ENCODE measurements around the gene NECTIN1.
A peak's percentile ranks its signal among the peaks of the same experiment; 100 is the strongest.

NECTIN1 gene

DNA sequence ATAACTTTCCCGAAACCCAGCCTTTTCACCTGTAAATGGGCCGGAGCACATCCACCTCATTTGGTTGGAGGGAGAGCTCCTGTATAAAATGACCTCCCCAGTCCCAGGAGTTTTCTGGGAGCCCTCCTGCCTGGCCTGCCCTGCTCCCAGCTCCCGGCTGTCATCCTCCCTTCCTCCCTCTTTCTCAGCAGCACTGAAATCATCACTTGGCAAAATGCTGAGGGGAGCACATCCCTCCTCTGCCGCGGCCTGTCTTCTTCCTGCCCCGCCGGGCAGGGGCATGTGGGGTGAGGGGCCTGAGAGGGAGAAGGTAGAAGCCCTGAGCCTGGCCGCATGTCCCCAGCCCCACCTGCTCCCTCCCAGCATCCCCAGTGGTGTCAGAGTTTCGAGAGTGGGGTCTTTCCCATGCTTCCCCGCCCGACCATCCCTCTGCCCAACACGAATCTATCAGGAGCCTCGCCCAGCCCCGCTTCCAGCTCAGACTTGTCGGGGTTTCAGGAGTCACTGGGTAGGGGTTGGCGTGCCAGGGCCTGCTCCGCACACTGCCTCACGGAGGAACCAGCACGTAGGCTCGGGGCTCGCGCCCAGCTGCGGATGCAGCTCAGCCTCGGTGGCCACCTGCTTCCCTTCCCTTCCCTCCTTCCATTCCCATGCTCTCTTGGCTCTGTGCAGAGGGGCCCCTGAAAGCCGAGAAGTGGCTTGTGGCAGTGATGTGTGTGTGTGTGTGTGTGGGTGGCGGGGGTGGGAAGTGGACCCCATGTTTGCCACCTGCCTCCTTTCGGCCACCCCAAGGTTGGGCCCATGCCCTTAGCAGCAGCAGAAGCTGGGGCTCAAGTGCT, 37.1 kb downstream of the NECTIN1 start:
- DNase-seq: no peak

DNA sequence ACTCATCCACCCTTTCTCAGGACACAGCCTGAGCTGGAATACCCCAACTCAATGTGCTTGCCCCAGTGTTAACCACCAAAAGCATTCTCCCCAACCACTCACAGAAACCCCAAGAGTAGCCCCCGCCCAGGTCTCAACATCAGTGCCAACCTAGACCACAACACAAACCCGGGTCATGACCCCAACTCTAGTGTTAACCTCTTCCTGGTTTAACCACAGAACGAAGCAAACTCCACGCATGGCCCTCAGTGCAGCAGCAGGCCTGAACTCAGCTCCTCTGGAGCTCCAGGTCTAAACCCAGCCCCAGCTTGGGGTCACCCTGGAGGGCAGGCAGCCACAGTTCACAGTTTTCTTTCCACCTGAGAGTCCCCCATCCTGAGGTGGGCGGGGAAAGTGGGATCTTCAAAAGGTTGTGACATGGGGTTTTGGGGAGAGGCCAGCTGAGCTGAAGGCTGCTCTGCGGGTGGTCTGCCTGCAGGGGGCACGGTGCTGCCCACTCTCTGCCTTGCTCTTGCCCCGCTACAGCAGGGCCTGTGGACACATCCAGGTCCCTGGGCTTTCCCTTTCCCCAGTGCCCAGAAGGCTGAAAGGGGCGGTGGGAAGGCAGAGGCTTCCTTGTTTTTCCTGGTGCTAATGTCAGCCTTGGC, 37.9 kb downstream of the NECTIN1 start:
- DNase-seq: no peak

DNA sequence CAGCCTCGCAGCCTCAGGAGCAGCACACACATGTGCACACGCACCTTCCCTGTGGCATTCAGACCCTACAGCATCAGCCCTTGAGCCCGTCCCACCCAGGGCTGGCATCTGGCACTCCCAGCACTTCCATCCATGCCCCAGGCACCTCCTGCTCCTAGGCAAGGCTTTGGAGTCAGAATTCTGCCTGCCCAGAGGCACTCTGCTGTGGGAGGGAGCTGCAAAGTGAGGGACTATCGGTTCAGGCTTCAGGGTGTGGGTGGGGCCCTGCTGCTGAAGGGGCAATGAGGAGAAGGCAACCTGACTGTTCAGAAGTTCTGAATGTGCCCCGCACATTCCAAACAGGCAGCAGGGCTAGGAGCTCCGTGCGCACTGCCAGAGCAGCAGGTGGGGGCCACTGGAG, 39.7 kb downstream of the NECTIN1 start:
- DNase-seq: no peak

DNA sequence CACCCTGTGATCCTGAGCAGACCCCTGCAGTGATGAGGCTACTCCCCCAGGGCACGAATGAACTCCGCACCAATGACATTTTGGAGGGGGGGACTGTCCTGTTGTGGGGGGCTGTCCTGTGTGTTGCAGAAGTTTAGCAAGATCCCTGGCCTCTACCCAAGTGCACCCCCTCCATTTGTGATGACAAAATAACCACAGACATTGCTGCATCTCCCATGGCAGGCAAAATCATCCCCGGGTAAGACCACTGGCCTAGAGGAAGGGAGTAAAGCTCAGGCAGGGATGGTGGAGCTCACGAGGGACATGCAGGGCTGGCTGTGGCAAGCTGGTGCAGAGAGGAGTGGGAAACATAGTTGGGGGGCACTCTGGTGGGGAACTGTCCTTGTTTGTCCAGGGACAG, 40.6 kb downstream of the NECTIN1 start:
- DNase-seq: no peak

DNA sequence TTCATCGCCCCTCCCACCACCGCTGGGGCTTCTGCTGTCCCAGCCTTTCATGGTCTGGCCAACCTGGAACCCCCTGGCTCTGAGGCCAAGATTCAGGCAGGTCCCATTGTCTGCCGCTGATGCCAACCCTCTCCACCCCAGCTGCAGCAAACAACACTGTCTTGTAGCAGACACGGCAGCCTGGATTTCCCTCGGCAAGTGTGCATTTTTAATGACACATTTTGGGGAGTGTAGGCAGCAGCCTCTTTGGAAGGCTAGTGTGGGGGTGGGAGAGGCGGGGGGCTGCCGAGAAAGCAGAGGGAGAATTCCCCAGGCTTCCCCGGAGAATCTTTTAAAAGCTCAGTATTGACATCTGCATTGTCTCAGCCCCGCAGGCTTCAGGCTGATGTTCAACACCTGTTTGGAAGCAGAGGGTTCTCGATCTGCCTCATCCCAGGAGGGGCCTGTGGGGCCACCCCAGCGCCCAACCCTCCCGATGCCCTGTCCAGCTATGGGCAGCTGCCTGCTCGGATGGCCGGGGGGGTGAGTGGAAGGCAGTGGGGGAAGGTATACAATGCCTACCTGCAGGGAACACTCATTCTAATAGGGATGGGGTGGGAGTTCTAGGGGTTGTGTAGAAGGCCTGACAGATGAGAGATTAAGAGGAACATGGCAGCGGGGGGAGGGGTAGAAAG, 41.5 kb downstream of the NECTIN1 start:
- DNase-seq: no peak

DNA sequence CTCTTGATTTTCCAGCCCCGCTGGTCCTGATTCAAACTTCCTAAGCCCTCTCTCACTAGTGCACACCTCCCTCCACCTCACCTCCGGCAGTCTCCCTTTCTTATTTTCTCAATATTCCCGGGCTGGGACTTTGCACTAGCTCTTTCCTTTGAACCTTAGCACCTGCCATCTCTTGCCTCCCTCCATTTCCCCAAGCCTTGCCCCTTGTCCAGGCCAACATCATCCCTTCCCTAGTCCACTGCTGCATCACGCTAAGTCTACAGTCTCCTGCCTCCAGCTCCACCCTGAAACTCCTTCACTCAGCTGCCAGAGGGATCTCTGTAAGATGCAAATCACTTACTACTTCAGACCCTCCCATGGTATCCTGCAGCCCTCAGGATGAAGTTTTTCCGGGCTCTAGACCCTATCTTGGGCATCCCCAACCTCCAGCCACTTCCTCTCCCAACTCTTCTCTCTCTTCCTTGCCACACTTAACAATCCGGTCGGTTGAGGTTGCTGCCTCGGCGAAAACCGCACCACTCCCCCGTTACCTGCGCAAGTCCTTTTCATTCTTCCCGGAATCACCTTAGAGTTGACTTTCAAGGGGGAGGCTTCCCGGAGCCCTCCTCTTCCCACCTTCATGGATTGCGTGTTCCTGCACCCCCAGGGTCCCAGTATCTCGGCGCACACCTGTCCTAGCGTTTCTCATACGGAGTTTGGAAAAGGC, 42.7 kb downstream of the NECTIN1 start:
- no peak for DNase-seq

DNA sequence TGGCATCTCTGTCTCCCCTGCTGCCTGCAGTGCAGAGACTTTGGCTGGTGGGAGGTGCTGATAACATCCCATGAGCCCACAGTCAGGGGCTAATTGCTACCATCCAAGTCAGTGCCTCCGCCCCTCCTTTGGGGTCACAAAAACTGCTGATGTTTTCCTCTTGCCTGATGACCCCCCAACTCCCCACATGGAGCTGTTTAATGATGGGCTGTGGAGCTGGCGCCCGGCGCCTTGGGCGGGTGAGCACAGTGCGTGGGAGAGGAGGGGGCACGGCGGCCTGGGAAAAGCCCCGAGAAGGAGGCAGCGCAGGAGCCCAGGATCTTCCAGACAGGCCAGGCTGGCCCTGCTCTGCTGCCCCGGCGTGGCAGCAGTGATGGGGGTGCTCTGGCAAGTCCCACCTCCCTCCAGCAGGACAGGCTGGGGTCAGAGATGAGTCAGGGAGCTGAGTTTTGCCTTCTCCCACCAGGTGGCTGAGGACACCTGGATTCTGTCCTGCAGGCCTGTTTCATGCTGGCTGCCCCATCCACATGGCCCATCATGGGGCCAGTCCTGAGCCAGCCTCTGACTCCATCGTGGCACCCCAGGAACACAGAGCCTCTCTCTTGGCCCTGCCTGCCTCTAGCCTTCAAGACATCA, 43.8 kb downstream of the NECTIN1 start:
- no peak for DNase-seq

DNA sequence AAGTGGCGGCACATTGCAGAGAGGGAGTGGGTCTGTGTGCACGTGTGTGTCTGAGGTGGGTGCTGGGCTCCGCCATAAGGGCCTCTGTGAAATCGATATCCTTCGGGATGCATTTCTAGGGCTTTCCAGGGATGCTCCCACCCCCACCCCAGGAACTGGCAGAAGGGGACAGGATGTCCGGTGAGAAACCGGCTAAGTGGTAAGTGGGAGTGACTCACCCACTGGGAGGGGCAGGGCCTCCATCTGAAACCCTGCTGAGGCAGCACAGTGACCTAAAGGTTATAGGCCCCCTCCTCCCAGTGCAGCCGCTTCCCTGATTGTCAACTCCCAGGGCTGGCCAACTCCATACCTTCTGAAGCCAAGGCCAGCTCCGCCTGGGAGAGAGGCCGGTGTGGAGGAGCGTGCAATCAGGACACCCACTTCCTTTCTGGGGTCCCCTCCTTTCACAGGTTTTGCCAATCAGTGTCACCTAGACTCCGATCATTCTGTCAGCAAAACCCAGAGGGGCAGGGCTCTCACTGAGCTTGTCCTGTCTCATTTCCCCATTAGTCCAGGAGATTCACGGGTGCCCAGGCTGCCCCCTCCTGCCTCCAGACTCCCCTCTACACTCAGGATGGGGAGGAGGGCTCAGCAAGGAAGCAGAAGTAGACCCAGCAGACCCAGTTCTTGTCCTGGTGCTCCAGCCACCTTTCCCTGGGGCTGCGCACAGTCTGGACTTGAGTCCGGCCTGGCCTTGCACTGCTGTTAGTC, 44.5 kb downstream of the NECTIN1 start:
- no peak for DNase-seq

DNA sequence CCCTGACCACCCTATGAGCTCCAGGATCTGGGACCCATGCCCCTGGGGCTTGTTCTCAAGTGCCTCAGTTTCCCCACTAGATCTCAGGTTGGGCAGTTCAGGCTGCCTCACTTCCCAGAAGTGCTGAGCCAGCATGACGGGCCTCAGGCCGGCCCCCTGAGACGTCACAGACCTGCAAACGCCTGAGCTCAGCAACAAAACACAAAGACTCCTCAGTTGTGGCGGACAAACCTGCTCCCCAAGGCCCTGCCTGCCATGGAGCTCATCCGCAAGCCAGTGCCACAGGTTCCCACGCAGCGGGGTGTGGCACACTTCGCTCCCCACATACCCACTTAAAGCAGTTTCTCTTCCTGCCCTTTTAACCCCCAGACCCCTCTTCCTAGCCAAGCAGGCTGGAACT, 45.2 kb downstream of the NECTIN1 start:
- no peak for DNase-seq

DNA sequence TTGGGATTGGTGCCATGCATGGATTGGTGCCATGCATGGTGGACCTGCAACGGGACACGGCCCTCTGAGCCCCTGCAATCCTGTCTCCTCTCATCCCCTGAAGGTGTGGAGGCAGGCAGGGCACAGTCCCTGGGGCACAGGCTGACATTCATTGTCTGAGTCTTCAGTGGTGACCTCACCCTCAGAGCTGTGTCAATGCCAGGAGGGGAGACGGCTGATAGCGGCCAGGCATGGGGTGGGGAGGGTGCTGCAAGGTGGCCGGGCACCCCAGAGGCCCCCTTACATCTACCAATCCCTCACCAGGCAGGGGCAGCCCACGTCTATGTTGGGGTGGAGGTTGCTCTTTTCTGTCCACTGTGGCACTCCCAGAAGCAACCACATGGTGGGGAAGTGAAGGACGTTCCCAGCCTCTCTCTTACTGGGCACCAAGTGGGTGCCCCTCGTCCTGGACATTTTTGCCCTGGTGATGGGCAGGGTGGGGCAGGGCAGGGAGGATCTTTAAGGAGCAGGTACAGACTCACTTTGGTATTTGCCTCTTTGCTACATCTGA, 47.6 kb downstream of the NECTIN1 start:
- no peak for DNase-seq

DNA sequence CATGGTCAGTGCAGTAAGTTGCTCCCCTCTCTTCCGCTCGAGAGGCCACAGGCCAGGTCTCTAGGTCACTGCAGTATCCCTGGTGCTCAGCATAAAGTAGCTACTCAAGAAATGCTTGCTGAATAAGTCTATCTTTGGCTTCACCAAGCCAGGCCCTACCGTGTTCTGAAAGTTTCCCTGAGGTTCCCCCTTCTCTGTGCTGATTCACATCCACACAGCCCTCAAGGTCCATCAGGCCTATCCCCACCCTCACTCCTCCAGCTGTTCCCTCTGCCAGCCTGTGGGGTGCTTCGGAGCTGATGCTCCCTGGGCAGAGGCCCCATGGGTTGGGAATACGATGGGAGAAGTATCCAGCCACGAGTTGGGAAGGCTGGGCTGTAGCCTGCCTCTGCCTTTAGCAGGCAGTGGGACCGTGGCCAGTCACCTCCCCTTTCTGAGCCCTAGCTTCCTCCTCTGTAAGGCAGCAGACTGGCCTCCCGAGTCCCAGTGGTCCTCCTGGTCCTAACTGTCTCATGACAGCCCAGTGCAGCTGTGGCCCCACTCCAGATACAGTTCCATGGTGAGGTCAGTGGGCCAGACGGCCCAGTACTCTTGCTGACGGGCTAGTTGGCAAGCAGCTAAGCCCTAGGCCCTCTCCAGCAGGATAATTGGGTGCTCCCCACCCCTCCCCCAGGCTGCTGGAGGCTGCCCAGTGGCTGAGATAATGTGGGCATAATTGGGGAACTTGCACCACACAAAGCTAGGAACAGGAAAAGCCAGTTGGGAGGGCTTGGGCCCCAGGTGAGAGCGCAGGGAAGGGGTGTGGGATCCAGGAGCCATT, 48.2 kb downstream of the NECTIN1 start:
- DNase-seq: peak; percentile 9

DNA sequence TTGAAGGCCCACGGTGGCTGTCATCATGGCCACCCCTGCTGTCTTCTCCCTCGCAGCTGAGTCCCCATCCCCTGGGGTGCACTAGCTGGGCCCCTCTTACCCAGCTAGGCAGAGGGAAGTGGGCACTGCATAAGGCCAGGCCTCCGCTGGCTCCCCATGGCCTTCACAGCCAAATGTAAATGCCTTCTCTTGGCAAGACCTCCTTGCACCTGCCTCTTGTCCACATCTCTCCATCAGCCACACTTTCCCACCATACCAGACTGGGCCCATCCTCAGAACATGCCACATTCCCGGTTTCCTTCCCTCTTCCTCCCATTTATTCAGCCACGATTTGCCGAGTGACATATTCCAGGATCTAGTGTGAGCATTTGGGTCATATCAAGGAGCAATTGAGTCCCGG, 49.7 kb downstream of the NECTIN1 start:
- no peak for DNase-seq

DNA sequence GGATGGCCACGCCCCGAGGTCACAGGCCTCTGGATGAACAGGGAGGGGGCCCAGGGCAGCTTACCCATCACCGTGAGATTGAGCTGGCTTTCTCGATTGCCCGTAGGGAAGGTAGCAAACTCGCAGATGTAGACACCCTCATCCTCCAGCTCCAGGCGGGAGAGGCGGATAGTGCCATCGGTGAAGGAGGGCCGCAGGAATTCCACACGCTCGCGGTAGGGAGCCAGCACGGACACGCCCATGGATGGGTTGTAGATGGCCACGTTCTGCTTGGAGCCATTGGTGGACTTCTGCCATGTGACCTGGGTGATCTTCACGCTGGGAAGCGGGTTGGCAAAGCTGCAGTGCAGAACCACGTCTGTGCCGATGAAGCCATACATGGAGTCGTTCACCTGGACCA, 50.6 kb downstream of the NECTIN1 start:
- DNase-seq: no peak

DNA sequence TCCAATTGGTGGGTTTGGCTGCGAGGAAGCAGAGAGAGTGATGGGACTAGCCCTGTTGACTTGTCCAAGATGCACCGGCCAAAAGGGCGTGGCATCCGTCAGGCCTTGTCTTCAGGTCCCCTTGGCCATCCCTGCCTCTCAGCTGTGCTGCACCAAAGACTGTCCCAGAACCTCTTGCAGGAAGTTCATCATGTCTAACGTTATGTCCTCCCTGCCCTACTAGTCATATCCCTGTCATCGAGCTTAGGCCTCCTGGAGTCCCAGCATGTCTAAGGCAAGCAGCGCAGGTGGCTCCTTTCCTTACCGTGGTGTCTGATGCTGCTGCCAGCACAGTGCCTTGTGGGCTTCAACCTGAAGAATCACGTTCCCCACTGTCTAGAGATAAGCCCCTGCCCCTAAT, 51.2 kb downstream of the NECTIN1 start:
- DNase-seq: no peak

DNA sequence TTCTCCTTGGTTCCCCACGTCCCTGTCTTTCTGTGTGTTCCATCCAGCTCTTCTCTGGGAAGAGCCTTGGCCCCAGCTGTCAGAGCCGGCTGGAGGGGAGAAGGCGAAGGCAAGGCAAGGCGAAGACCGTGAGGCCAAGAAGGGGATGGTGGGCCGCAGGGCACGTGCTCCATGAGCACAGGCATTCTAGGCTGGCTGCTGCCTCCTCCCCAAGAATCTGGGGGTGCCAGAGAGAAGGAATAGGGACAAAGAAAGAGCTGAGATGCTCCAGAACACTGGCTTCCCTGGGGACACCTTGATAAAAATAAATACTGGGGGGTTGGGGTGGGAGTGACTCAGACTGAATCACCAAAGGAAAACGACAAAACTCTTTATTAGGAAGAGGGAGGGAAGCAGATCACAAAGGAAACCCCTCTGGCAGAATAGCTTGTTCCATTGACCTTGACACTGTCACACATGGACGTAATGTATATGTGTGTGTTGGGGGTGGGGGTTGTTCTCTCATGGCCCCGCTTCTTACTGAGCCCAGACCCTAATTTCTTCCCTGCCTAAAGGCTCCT, 52.5 kb downstream of the NECTIN1 start:
- no peak for DNase-seq

DNA sequence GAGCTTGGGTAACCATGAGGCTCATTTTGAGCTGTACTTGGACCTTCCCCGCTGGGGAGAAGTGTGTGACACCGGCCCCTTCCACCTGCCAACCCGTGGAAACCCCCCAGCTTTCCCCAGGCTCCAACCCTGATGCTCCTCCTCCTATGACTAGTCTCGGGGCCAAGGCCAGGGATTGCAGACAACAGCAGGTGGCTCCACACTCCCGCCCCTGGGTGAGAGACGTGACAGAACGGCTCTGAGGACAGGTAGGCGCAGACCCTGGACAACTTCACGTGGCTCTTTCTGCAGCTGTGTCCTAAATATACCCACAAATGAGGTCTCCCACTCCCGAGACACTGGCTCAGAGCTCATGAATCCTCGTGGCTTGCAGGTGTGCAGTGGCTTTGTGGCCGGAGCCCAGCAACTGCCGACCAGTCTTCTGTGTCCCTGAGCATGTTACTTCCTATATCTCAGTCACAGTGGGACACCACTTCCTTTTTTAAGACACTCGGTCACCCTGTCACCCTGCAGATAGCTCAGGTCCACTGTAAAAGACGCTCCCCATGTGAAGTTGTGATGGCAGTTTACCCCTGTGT, 55.2 kb downstream of the NECTIN1 start:
- no peak for DNase-seq

DNA sequence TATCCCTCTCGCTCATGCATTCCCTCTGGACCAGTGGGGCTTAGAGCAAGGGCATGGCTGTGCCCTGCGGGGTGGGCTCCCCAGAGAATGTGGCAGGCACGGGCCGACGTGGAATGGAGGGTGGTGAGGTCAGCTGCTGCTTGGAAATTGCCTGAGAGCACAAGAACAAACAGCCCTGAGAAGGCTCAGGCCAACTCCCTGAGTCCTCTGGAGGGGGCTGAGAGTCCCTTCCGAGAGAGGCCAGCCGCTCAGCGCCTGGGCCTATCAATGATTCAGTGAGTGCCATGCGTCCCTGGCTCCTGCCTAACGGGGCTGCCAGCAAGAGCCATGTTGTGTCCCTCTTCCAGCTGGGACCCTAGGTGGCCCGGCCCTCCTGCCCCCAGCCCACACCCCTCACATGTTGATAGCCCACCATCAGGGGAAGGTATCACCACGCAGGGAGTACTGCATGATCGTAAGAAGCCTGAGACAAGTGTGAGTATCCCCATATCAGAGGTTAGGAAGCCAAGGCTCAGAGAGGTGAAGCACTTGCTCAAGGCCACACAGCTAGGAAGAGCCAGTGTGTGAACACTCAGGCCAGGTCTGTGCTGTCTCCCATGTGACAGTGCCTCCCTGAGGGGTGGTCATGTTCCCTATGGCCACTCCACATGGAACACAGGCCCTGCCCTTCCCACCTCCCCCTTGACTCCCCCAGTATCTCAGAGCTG, 55.8 kb downstream of the NECTIN1 start:
- no peak for DNase-seq

DNA sequence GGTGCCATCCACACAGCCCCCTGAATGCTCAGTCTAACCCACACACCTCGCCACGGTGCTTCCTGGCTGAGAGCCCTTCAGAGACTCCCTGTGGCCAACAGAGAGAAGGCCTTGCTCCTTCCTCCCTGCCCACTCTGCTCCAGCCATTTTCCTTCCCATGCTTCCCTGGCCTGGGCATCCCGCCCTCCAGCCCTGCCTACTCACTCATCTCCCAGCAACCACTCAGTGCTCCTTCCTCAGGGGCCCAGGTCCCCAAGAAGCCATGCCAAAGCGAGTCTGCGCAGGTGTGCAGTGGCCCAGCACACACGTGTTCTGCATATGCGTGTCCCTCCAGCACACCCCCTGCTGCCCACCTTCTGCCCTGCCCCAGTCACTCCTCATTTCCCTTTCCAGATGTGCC, 56.4 kb downstream of the NECTIN1 start:
- no peak for DNase-seq

DNA sequence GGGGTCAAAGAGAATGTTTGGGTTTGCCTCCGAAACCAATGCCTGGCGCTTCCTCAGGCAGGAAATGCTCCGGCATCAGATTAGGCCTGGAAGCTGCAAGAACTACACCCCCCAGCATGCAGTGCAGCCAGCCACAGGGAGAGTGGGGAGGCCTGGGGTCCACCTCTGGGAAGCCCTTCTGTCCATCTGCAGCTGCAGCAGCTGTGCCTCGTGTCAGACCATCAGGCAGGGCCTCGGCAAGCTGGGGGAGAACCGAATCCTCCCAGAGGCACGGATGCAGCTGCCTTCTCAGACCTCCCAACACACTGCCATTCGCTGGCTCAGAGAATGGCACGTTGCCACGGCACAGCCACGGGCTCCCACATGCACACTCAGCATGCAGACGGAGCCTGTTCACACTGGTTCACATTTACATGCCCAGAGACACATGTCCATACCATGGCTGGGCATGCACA, 57.4 kb downstream of the NECTIN1 start:
- peak; percentile 52 for DNase-seq
